ENCODE measurements around the gene STAT5B. TPM values are rescaled to one million over a fixed set of nuclear protein-coding genes. Genes with fewer than 3 reads are reported as not detected.
A peak's percentile ranks its signal among the peaks of the same experiment; 100 is the strongest.
"Not testable (repeated sequence)": the region's sequence is repeated elsewhere in the genome, so short reads cannot be mapped to it uniquely, and the experiment has no call there.

Gene STAT5B
- 10 to 100 TPM; 42.4 to 46.2 TPM for total RNA-seq
- long read RNA-seq, full-length matches to known transcripts = 3 of 17 reads
- long read RNA-seq, partial matches to known transcripts = 4 of 17 reads
- long read RNA-seq, other reads (novel, unspliced or antisense) = 10 of 17 reads

DNA sequence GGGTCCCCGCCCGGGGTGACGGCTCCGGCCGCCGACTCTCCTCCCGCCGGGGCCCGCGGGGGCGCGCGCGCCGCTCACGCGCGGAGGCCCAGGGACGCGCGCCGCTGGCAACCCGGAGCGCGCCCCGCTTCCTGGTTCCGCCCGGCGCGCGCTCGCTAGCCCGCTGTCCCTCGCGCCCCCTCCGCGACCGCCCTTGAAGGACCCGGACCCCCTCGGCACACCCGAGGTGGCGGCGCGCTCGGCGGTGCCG is at the start of gene STAT5B:
Gene STAT5B (minus strand): TSS at position 33 of the 250 bp plus-strand sequence. CDS start 44,264 bp downstream, outside the sequence.
- intact Hi-C loops (cut with DNase I) = no loop called here
- DNase-seq (peak; percentile 79), ATAC-seq (peak; percentile 89 to 93)

DNA sequence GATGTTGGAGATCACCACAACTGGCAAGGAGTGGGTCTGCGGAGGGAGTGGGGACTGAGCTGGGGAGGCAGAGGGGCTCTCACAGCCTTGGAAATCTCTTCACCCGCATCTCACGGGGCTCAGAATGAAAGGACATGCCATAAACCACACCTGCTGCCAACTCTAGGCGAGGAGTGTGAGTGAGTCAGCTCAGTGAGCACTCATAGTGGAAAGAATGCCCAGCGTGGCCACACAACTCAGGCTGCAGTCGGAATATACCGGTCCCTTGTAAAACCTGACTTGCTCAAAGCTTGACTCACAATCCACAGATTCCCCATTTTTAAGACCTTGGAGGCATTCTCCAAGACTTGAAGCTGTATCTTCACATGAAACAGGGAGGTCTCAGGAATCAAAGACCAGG is 48.8 kb upstream of the STAT5B start:
- intact Hi-C loops (cut with DNase I) = no loop called here

DNA sequence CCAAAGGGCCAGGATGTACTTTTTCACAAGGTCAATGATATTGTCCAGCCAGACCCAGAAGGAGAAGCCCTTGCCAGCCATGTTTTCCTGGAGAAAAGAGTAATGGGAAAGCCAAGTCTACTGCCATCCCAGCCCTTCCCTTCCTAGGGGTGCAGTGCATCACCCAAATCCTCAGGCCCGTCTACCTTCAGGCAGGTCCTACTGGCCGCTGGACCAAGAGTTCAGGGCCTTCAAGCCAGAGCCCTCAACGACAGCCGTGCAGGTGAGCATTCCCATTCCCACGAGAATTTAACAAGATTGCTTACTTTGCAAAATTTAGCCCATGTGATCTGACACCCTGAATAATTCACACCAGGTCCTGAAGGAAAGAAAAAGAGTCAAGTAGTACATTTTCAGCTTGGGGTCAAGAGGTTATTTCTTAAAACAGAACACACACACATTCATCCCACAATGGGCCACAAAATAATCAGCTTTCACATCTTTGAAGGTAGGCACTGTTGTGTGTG is 47.1 kb upstream of the STAT5B start:
- DNase-seq = no peak
- ATAC-seq = no peak
- intact Hi-C loops (cut with DNase I) = loop anchor here (2.0 to 5.0 kb wide), 2 partner anchors 83 to 204 kb away; no protein-coding TSS in a partner anchor

More for the DNA sequence above, 48.8 kb upstream of the STAT5B start:
- no peak for DNase-seq
- peak in 1 of 2 donors; percentile 77 for ATAC-seq

- ATAC-seq (peak; percentile 78 to 88), DNase-seq (peak; percentile 92)
- intact Hi-C loops (cut with DNase I) = loop anchor here (1.0 to 5.0 kb wide), 3 partner anchors 84 to 205 kb away; no protein-coding TSS in a partner anchor
Measured at GRCh38 chr17:42322382-42323267, 46.4 kb upstream of the STAT5B start.

GRCh38 chr17:42321555-42321954 is 45.4 kb upstream of the STAT5B start:
- ATAC-seq = no peak
- intact Hi-C loops (cut with DNase I) = loop anchor here in 1 of 2 donors (5.0 kb wide), 1 partner anchor 206 kb away; no protein-coding TSS in a partner anchor

GRCh38 chr17:42317967-42318366 is 41.8 kb upstream of the STAT5B start:
- ATAC-seq = not testable (repeated sequence)
- intact Hi-C loops (cut with DNase I) = loop anchor here in 1 of 2 donors (10.0 kb wide), 1 partner anchor 197 kb away; no protein-coding TSS in a partner anchor

More at GRCh38 chr17:42321555-42321954, 45.4 kb upstream of the STAT5B start:
- DNase-seq = no peak

DNA sequence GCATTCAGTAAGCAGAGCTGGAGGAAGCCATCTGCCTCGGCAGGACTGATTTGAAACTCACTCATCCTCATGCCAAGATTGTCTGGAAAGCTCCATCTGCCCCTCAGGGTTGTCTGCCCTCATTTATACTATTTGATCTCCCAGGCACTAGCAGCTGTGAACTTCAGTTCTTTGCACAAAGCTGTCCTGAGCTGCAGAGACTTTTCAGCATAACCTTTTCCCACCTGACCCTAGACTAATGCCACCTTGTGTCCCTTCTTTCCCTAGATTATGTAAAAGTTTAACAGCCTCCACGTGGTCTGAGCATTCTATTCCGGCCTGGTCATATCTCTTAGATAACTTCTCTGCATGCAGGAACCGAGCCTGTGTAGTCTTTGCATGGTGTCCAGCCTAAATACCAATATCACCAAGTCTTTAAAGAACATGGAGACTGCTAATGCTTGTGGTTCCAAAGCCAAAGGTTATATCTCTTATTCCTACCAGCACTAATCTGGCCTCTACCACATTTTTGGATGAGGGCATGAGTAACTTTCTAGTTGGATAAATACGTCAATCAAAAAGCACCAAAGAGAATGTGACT is 41.2 kb upstream of the STAT5B start:
- DNase-seq (no peak), ATAC-seq (no peak)

More at GRCh38 chr17:42317967-42318366, 41.8 kb upstream of the STAT5B start:
- DNase-seq = not testable (repeated sequence)

DNA sequence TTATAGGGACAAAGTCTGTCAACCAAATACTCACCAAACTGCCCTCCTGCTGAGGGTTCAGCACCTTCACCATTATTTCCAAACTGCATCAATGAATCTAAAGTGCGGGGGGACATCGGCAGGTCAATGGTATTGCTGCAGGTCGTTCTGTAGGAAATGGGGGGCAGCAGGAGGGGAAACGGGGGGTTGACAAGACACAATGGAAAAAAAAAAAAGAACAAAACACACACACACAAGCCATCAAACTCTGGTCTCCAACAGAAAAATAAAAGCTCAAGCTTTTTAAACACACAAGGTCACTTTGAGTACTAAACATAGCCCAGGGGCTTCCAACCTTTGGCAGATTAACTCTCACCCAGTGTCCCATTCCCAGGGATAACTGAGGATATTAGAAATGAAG is 40.6 kb upstream of the STAT5B start:
- no peak for ATAC-seq
- intact Hi-C loops (cut with DNase I) = loop anchor here in 1 of 2 donors (10.0 kb wide), 1 partner anchor 198 kb away; no protein-coding TSS in a partner anchor
- no peak for DNase-seq

More for the DNA sequence above, 41.2 kb upstream of the STAT5B start:
- intact Hi-C loops (cut with DNase I) = loop anchor here in 1 of 2 donors (10.0 kb wide), 1 partner anchor 197 kb away; no protein-coding TSS in a partner anchor

GRCh38 chr17:42315402-42316156 is 39.4 kb upstream of the STAT5B start:
- intact Hi-C loops (cut with DNase I) = loop anchor here in 1 of 2 donors (10.0 kb wide), 1 partner anchor 199 kb away; no protein-coding TSS in a partner anchor
- DNase-seq = no peak
- ATAC-seq = no peak

- ATAC-seq (no peak), DNase-seq (no peak)
- intact Hi-C loops (cut with DNase I) = loop anchor here in 1 of 2 donors (10.0 kb wide), 1 partner anchor 201 kb away; no protein-coding TSS in a partner anchor
Measured at GRCh38 chr17:42313773-42314566, 37.8 kb upstream of the STAT5B start.

DNA sequence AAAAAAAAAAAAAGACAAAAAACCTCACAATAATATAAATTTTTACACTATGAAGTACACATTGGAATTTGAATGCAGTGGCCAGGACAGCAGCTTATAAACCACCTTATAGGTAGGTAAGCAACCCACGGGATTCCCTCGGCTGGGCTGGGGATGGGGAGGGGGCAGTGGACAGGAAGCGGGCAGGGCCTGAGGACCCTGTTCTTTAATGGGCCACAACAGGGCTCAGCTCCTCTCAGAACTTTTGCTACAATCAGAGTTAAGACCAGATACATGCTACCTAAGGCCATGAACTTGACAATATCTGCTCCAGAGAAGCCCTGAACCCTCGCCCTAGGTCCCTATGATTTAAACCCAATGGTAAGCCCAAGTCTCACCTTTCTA is 37.2 kb upstream of the STAT5B start:
- ATAC-seq = no peak
- intact Hi-C loops (cut with DNase I) = loop anchor here in 1 of 2 donors (10.0 kb wide), 1 partner anchor 201 kb away; no protein-coding TSS in a partner anchor
- no peak for DNase-seq

GRCh38 chr17:42312285-42313130 is 36.3 kb upstream of the STAT5B start:
- intact Hi-C loops (cut with DNase I) = loop anchor here in 1 of 2 donors (10.0 kb wide), 1 partner anchor 202 kb away; no protein-coding TSS in a partner anchor
- DNase-seq (peak; percentile 92), ATAC-seq (peak; percentile 81 to 86)

- intact Hi-C loops (cut with DNase I) = loop anchor here in 1 of 2 donors (10.0 kb wide), 1 partner anchor 203 kb away; no protein-coding TSS in a partner anchor
- DNase-seq = no peak
- no peak for ATAC-seq
Measured at GRCh38 chr17:42312035-42312284, 35.8 kb upstream of the STAT5B start.

- intact Hi-C loops (cut with DNase I) = loop anchor here in 1 of 2 donors (10.0 kb wide), 1 partner anchor 203 kb away; no protein-coding TSS in a partner anchor
- DNase-seq = peak; percentile 90
- peak; percentile 88 to 90 for ATAC-seq
Measured at GRCh38 chr17:42311240-42312034, 35.2 kb upstream of the STAT5B start.

DNA sequence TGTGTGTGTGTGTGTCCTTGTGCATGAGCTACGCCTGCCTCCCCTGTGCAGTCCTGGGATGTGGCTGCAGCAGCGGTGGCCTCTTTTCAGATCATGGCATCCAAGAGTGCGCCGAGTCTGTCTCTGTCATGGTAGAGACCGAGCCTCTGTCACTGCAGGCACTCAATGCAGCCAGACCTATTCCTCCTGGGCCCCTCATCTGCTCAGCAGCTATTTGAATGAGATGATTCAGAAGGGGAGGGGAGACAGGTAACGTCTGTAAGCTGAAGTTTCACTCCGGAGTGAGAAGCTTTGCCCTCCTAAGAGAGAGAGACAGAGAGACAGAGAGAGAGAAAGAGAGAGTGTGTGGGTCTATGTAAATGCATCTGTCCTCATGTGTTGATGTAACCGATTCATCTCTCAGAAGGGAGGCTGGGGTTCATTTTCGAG is 34.6 kb upstream of the STAT5B start:
- DNase-seq (no peak), ATAC-seq (no peak)
- intact Hi-C loops (cut with DNase I) = loop anchor here in 1 of 2 donors (10.0 kb wide), 1 partner anchor 204 kb away; no protein-coding TSS in a partner anchor
